ENCODE measurements around the gene KIF3A.

DNA sequence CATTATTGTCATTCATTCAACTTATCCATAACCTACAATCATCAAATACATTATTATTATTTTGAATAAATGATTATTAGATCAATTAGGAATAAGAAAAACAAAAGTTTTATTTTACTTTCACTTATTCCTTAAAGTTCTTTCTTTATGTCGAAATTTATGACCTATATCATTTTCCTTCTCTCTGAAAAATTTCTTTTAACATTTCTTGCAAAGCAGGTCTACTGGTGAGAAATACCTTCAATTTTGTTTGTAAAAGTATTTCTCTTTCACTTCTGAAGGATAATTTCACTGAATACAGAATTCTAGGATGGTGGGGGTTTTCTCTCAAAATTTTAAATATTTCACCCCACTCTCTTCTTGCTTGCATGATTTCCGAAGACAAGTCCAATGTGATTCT is 7.3 kb upstream of the KIF3A start:
- TF ChIP-seq, protein P1, sequence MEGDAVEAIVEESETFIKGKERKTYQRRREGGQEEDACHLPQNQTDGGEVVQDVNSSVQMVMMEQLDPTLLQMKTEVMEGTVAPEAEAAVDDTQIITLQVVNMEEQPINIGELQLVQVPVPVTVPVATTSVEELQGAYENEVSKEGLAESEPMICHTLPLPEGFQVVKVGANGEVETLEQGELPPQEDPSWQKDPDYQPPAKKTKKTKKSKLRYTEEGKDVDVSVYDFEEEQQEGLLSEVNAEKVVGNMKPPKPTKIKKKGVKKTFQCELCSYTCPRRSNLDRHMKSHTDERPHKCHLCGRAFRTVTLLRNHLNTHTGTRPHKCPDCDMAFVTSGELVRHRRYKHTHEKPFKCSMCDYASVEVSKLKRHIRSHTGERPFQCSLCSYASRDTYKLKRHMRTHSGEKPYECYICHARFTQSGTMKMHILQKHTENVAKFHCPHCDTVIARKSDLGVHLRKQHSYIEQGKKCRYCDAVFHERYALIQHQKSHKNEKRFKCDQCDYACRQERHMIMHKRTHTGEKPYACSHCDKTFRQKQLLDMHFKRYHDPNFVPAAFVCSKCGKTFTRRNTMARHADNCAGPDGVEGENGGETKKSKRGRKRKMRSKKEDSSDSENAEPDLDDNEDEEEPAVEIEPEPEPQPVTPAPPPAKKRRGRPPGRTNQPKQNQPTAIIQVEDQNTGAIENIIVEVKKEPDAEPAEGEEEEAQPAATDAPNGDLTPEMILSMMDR (IDR thresholded peaks at IDR 0.05; ENCODE audit: low read depth, low read length, missing input control), result no peak
- no peak for TF ChIP-seq SP1 (IDR thresholded peaks at IDR 0.05)
- TF ChIP-seq TAF1 (conservative IDR thresholded peaks at IDR 0.05), result no peak
- no peak for TF ChIP-seq JUND (IDR thresholded peaks at IDR 0.05)
- TF ChIP-seq, protein P2, sequence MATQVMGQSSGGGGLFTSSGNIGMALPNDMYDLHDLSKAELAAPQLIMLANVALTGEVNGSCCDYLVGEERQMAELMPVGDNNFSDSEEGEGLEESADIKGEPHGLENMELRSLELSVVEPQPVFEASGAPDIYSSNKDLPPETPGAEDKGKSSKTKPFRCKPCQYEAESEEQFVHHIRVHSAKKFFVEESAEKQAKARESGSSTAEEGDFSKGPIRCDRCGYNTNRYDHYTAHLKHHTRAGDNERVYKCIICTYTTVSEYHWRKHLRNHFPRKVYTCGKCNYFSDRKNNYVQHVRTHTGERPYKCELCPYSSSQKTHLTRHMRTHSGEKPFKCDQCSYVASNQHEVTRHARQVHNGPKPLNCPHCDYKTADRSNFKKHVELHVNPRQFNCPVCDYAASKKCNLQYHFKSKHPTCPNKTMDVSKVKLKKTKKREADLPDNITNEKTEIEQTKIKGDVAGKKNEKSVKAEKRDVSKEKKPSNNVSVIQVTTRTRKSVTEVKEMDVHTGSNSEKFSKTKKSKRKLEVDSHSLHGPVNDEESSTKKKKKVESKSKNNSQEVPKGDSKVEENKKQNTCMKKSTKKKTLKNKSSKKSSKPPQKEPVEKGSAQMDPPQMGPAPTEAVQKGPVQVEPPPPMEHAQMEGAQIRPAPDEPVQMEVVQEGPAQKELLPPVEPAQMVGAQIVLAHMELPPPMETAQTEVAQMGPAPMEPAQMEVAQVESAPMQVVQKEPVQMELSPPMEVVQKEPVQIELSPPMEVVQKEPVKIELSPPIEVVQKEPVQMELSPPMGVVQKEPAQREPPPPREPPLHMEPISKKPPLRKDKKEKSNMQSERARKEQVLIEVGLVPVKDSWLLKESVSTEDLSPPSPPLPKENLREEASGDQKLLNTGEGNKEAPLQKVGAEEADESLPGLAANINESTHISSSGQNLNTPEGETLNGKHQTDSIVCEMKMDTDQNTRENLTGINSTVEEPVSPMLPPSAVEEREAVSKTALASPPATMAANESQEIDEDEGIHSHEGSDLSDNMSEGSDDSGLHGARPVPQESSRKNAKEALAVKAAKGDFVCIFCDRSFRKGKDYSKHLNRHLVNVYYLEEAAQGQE (IDR thresholded peaks at IDR 0.05), result no peak
- no peak for TF ChIP-seq GABPA (IDR thresholded peaks at IDR 0.05 in 1 of 2, conservative IDR thresholded peaks at IDR 0.05 in 1 of 2)
- TF ChIP-seq, protein P3, sequence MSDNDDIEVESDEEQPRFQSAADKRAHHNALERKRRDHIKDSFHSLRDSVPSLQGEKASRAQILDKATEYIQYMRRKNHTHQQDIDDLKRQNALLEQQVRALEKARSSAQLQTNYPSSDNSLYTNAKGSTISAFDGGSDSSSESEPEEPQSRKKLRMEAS (IDR thresholded peaks at IDR 0.05), result no peak
- no peak for TF ChIP-seq RXRA (IDR thresholded peaks at IDR 0.05)
- TF ChIP-seq FOXA1 (IDR thresholded peaks at IDR 0.05), result no peak
- TF ChIP-seq EGR1 (IDR thresholded peaks at IDR 0.05; ENCODE audit: low read depth in 2 of 2), result no peak
- no peak for TF ChIP-seq RAD21 (IDR thresholded peaks at IDR 0.05)
- TF ChIP-seq HNF4G (IDR thresholded peaks at IDR 0.05), result no peak
- no peak for TF ChIP-seq YY1 (IDR thresholded peaks at IDR 0.05)
- TF ChIP-seq, protein P4, sequence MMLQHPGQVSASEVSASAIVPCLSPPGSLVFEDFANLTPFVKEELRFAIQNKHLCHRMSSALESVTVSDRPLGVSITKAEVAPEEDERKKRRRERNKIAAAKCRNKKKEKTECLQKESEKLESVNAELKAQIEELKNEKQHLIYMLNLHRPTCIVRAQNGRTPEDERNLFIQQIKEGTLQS (IDR thresholded peaks at IDR 0.05), result no peak

Data from liver (tissue), 3 donors.